NB4 (cell line): ENCODE data around the gene LIN28A.

Experiments
- DNase-seq: peaks from one replicate; pipeline ENCODE4 v3.0.0; 2010; ENCODE audit warnings: low read depth
- H3K4me3 ChIP-seq: one replicate; pipeline ENCODE4 v1.5.1; 2011; ENCODE audit warnings: mild to moderate bottlenecking, low read depth, low read length, moderate library complexity
- CTCF ChIP-seq: IDR thresholded peaks from one replicate; pipeline ENCODE4 v1.5.1; 2012; ENCODE audit warnings: low read depth, low read length
- MAX ChIP-seq: IDR thresholded peaks from 2 replicates; pipeline ENCODE4 v1.6.1; 2011; ENCODE audit warnings: low read depth, low read length
- MYC ChIP-seq: IDR thresholded peaks from 2 replicates; pipeline ENCODE4 v1.6.1; 2011; ENCODE audit warnings: low read depth, low read length
- POLR2A ChIP-seq: IDR thresholded peaks from 2 replicates; pipeline ENCODE4 v1.6.1; 2011; ENCODE audit warnings: mild to moderate bottlenecking; ENCODE audit not compliant: insufficient read length; ENCODE audit errors: extremely low read depth

The LIN28A gene

DNA sequence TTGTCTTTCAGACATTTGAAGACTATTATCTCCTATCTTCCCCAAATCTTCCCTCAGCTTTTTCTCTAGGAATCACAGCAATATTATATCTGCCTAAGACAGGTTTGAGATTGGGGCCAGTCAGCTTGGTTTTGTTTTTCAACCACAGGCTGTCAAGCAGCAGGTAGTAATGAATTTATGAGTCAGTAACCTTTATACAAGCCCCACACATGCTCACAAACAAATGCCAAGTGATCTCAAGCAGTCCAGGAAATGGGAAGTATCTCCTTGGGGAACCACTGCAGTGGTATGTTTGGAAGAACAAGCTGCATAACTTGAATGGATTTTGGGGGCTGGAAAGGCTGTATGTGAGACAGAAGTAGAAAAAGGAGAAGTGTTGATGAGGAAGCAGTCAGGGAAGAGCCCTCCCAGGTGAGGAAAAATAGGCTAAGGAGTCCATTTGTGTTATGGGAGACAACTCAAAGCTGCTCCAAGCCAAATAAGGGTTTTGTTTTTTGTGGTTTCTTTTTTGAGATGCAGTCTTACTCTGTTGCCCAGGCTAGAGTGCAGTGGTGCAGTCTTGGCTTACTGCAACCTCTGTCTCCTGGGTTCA lies 23.6 kb downstream of the LIN28A start:
- no peak overlapping the region for H3K4me3 ChIP-seq
- DNase-seq: no peak
- TF ChIP-seq POLR2A: no peak
- TF ChIP-seq MAX: no peak
- TF ChIP-seq MYC: no peak
- no peak for TF ChIP-seq CTCF

- DNase-seq: no peak
Measured at GRCh38 chr1:26438041-26438440, 27.4 kb downstream of the LIN28A start.

GRCh38 chr1:26440259-26440658 lies 29.6 kb downstream of the LIN28A start:
- H3K4me3 ChIP-seq: no peak overlapping the region
- no peak for DNase-seq
- no peak for TF ChIP-seq POLR2A
- TF ChIP-seq MYC: no peak
- no peak for TF ChIP-seq MAX
- TF ChIP-seq CTCF: no peak

More at GRCh38 chr1:26438041-26438440, 27.4 kb downstream of the LIN28A start:
- TF ChIP-seq POLR2A (no peak), MAX (no peak), CTCF (no peak), MYC (no peak)
- no peak overlapping the region for H3K4me3 ChIP-seq

DNA sequence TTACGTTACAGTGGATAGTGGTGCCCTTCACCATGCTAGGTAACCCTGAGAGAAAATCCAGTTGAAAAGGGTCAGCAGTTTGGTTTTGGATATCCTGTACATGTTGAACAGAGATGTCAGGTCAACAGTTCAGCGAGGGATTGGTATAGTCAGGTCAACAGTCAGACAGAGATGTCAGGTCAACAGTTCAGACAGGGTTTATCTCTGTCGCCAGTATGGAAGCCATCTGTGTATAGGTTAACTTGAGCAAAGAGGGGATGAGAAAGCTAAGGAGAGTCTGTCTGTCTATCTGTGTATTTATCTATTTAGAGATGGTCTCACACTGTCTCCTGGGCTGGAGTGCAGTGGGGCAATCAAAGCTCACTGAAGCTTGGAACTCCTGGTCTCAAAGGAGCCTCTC lies 39.3 kb downstream of the LIN28A start:
- no peak overlapping the region for H3K4me3 ChIP-seq
- TF ChIP-seq CTCF: no peak
- TF ChIP-seq MYC: no peak
- DNase-seq: no peak

DNA sequence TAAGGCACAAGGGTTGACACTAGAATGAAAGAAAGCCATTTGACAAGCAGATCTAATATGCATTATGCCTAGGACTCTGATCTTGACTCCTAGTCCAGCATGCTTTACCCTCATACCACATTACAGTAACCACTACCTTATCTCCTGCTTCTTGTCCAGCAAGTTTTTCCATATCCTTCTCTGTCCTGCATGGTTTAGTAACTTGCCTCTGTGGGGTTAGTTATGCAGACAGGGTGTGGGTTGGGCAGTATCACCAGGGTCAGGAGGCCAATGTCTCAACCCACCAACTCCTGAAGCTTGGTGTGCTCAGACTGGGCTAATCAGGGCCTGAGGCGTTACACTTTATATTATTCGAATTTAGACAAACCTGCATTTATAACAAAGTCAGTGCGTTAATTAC lies 40.3 kb downstream of the LIN28A start:
- TF ChIP-seq POLR2A: no peak
- no peak for TF ChIP-seq MYC
- TF ChIP-seq MAX: no peak
- no peak for TF ChIP-seq CTCF
- no peak for DNase-seq
- H3K4me3 ChIP-seq: no peak overlapping the region
